Stimulated activated CD8-positive, alpha-beta memory T cell treated with anti-CD3 and anti-CD28 coated beads, Interleukin-15, amount 100 ng/mL, for 1 hour (primary cell): ENCODE results near the gene DQX1.
"Not testable (repeated sequence)": the region's sequence is repeated elsewhere in the genome, so short reads cannot be mapped to it uniquely, and the experiment has no call there.

Experiments
- DNase-seq: peaks from one replicate; pipeline ENCODE4 v3.0.0-alpha.2; 2020; ENCODE audit warnings: low read depth

The DQX1 gene, protein sequence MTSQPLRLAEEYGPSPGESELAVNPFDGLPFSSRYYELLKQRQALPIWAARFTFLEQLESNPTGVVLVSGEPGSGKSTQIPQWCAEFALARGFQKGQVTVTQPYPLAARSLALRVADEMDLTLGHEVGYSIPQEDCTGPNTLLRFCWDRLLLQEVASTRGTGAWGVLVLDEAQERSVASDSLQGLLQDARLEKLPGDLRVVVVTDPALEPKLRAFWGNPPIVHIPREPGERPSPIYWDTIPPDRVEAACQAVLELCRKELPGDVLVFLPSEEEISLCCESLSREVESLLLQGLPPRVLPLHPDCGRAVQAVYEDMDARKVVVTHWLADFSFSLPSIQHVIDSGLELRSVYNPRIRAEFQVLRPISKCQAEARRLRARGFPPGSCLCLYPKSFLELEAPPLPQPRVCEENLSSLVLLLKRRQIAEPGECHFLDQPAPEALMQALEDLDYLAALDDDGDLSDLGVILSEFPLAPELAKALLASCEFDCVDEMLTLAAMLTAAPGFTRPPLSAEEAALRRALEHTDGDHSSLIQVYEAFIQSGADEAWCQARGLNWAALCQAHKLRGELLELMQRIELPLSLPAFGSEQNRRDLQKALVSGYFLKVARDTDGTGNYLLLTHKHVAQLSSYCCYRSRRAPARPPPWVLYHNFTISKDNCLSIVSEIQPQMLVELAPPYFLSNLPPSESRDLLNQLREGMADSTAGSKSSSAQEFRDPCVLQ

GRCh38 chr2:74525717-74526648, at the start of gene DQX1:
TSS of gene DQX1 (minus strand) at chr2:74526231. CDS start at chr2:74525729, 502 bp downstream.
- no peak for DNase-seq

GRCh38 chr2:74575320-74575719, 49.3 kb upstream of the DQX1 start:
- DNase-seq: no peak

DNA sequence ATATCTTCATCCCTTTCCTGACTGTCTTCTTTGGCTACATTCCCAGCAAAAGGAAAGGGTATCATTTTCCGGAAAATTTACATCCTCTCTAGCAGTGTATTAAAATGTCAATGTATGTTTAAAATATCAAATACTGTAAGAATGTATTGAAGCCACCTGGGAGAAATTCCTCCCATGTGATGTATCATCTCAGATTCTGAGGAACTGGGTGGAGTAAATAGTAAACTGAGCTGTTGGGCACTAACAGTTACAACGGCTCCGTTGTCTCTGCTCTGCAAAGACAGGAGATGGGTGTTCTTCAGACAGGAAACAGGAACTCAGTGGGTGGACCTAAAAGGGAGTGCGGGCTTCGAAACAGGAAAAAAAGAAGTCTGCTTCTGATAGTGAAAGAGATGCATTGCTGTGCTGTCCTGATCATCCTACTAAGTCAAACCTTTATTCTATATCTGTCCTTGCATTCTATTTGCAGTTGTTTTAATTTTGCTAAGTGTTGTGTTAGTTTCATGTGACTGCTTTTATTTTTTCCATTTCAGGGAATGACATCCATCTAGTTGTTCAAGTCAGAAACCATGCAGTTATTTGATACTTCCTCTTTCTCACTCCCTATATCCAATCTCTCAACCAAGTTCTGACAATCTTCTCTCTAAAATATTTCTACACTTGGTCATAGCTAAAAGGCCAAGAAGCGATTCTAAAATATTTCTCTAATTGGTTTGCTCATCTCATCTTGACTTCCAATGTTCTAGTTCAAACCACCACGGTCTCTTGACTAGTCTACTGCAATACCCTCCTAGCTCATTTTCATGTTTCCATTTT, 47.9 kb upstream of the DQX1 start:
- no peak for DNase-seq

DNA sequence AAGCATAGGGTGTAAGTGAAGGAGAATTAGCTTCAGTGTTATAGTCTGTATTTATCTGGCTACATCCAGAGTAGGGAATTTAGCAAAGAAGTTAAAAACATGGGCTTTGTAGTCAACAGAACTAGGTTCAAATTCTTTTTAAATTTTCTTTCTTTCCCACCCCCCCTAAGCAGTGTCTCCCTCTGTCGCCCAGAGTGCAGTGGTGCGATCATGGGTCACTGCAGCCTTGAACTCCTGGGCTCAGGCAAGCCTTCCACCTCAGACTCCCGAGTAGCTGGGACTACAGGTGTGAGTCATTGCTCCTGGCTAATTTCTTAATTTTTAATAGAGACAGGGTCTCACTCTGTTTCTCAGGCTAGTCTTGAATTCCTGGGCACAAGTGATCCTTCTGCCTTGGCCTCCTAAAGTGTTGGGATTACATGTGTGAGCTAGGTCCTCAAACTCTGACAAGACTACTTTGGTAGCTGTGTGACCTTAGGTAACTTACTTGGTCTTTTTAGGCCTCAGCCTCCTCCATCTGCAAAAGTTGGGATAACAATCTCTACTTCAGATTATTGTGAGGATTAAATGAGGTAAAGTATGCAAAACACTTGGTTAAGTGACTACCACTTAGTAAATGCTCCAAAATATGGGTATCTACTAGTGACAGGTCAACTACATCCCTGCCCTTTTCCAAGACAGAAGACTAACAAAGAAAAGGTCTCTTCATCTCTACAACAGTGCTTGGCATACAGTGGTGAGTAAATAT, 46.3 kb upstream of the DQX1 start:
- no peak for DNase-seq

GRCh38 chr2:74571058-74571457, 45.0 kb upstream of the DQX1 start:
- DNase-seq: no peak

DNA sequence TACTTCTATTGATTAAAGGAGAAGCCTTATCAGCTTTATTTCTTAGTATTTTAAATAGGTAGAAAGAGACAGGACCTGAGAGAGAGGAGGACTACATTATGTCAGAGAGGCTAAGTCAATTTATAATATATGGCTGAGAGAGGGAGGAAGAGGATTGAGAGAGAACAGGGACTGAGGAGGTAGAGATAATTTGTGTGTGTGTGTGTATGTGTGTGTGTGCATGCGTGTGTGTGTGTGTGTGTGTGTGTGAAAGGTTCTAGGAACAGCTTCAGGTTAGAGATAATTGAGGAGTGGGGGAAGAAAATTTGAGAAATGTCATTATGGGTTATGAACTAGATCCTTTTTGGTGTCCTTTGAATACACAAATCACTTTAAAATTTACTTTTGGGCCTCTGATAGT, 43.7 kb upstream of the DQX1 start:
- DNase-seq: no peak

GRCh38 chr2:74567881-74568280, 41.9 kb upstream of the DQX1 start:
- DNase-seq: no peak

GRCh38 chr2:74566754-74567085, 40.7 kb upstream of the DQX1 start:
- no peak for DNase-seq

GRCh38 chr2:74566076-74566753, 40.2 kb upstream of the DQX1 start:
- DNase-seq: no peak

DNA sequence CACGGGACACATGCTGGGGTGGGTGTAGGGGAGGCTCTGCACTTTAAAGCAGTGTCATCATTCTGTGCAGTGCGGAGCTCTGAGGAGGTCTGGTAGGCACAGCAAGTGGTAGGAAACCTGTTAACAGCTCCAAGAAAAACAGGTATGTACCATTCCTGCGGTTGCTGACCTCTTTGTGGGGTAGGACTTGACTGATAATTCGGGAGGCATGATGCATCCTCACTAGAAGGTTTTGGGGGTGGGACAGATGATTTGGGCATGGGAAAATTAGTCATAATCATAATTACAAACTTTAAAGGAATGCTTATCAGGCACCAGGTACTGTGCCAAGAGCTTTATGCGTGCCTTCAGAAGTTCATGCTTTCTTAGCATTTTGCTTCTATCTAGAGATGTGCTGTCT, 38.2 kb upstream of the DQX1 start:
- DNase-seq: no peak

DNA sequence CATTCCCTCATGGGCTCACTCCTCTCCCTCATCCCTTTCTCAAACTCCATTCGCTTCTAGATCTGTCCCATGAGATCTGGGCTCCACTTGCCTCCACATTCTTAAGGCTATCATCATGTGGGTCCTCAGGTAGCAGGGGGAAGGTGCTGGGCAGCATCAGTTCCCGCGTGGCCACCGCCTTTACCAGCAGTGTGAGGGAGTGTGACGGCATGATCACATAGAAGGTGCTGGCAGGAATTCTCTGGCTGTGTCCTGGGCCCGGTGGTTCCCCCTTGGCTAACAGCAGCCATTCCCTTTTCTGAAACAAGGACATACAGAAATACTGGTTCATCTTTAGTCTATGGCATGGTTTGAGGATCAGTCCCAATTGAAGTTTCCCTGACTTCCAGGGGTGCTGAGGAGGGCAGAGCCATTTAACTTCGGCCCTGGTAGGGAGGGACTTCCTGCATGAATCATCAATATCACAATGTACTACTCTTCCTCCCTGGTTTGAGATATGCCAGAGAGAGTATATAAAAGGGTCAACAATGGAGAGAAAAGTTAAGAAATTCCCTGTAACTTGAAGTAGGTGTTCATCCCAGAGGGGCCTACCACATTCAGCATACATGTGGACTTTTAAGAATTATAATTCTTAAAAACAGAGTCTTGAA, 36.2 kb upstream of the DQX1 start:
- DNase-seq: no peak

DNA sequence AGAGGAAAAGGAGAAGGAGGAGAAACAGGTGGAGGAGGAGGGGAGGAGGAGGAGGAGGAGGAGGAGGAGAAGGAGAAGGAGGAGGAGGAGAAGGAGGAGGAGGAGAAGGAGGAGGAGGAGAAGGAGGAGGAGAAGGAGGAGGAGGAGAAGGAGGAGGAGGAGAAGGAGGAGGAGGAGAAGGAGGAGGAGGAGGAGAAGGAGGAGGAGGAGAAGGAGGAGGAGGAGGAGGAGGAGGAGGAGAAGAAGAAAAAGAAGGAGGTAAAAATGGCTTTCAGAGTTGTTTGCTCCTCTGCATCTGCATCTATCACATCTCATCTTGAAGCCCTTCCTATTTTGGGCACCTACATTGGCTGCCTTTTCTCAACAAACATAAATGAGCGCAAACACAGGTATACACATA, 35.0 kb upstream of the DQX1 start:
- not testable (repeated sequence) for DNase-seq

DNA sequence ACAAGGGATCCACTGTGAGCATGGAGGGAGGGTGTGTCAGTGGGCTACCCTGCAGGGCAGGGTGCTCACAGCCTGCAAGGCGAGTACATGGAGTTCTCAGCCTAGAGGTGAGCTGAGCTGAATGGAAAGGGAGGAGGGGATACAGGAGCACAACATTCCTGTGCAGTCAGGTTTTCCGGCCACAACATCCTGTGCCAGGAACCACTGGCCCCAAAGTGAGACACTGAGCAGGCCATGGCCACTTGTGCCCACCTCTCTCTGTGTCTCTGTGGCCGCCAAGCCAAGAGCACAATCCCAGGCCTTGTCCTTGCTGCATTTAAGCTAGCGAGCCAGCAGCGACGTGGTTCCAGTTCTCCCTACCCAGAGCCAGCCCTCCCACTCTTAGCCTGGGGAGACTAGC, 34.6 kb upstream of the DQX1 start:
- DNase-seq: no peak

DNA sequence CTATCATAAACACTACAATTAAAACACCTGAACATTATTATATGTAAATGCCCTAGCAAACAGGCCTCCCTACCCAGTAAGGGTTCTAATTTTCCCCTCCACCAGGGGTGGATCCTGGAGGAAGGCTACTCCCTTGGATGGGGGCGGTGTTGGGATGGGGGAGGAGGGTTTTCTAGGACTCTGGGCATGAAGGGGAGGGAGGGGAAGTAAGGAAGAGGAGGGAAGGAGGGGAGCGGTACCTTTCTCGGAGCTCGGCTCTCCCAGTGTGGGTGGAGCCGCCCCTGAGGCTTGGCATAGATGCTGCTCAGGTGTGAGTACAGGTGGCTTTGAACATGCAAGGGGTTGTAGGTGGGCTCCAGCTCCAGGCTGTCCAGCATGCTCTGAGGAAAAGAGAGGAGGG, 33.9 kb upstream of the DQX1 start:
- DNase-seq: no peak

DNA sequence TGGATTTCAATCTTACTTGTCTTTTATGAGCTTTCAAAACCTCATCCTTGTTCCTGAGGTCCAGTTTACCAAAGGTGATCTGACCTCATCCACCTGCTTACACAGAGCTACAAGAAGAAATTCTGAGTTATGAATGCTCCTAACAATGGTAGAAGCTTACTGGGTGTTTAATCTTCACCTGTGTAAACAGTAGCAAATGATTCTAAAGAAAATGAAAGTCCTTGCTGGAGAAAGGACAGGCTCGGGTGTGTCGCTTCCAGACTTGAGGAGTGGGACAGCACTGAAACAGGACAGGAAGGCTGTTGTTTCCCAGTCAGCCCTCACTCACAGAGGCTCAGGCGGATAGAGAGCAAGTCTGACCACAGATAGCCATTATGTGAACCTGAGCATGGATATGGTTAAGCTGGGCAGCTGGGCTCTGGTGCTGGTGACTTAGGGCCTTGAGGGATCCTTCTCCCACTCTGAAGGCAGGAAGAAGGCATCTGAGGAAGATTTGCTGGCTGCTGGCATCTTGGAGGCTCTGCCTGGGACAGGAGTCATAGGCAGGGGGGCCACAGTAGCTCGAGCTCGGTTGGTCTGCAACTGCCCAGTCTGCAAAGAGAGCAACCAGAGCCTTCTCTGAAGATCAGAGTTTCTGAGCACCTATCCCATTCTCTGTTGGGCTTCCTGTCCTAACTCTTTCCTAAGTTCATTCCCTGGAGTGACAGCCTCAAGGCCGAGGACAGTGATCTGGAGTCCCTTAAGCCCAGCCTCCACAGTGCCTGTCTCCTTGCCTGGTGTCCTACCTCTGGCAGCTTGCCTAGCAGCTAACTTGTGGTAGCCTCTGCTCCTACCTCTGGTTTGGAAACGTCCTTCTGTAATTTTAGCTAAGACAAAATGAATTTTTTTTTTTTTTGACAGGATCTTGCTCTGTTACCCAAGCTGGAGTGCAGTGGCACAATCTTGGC, 32.5 kb upstream of the DQX1 start:
- DNase-seq: no peak

GRCh38 chr2:74556831-74557370, 30.9 kb upstream of the DQX1 start:
- DNase-seq: no peak

DNA sequence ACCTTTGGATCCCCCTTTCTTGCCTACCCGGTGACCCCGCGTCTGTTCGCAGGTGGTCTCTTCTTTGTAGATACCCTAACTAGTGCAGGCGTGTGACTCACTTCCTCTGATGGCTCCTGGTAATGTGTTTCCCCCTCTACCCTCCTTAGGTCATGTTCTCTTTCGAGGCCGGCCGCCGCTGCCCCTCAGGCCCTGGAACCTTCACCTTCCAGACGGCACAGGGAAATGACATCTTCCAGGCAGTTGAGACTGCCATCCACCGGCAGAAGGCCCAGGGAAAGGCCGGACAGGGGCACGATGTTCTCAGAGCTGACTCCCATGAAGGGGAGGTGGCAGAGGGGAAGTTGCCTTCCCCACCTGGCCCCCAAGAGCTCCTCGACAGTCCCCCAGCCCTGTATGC, 30.1 kb upstream of the DQX1 start:
- no peak for DNase-seq

- DNase-seq: no peak
These were observed 29.6 kb upstream of the DQX1 start for GRCh38 chr2:74555610-74556103.
